Duodenal mucosa (tissue), 2 donors: ENCODE measurements around the gene GPN2.
A peak's percentile ranks its signal among the peaks of the same experiment; 100 is the strongest.

Source experiments
- H3K27ac ChIP-seq: one replicate; pipeline ENCODE4 v1.7.0; 2013; ENCODE audit warnings: low read depth, low read length
- H3K27me3 ChIP-seq, 2 donors: one replicate each; pipeline ENCODE4 v1.7.0; 2013; ENCODE audit warnings: low read length in 2 of 2, control low read depth in 1 of 2; ENCODE audit not compliant: insufficient read depth in 2 of 2, control insufficient read depth in 1 of 2
- H3K36me3 ChIP-seq, 2 donors: one replicate each; pipeline ENCODE4 v1.7.0; 2013; ENCODE audit warnings: low read length in 2 of 2, control low read depth in 1 of 2; ENCODE audit not compliant: insufficient read depth in 2 of 2, control insufficient read depth in 1 of 2
- H3K4me1 ChIP-seq, 2 donors: one replicate each; pipeline ENCODE4 v1.7.0; 2013; ENCODE audit warnings: low read length in 2 of 2, control low read depth in 1 of 2; ENCODE audit not compliant: insufficient read depth in 2 of 2, control insufficient read depth in 1 of 2
- H3K4me3 ChIP-seq, 2 donors: one replicate each; pipeline ENCODE4 v1.7.0; 2013; ENCODE audit warnings: low read length in 2 of 2, low read depth in 1 of 2
- H3K9ac ChIP-seq, 2 donors: one replicate each; pipeline ENCODE4 v1.7.0; 2013; ENCODE audit warnings: low read length in 2 of 2, low read depth in 1 of 2
- H3K9me3 ChIP-seq, 2 donors: one replicate each; pipeline ENCODE4 v1.7.0; 2013; ENCODE audit warnings: low read length in 2 of 2, control low read depth in 1 of 2; ENCODE audit not compliant: control insufficient read depth in 1 of 2

The GPN2 gene

DNA sequence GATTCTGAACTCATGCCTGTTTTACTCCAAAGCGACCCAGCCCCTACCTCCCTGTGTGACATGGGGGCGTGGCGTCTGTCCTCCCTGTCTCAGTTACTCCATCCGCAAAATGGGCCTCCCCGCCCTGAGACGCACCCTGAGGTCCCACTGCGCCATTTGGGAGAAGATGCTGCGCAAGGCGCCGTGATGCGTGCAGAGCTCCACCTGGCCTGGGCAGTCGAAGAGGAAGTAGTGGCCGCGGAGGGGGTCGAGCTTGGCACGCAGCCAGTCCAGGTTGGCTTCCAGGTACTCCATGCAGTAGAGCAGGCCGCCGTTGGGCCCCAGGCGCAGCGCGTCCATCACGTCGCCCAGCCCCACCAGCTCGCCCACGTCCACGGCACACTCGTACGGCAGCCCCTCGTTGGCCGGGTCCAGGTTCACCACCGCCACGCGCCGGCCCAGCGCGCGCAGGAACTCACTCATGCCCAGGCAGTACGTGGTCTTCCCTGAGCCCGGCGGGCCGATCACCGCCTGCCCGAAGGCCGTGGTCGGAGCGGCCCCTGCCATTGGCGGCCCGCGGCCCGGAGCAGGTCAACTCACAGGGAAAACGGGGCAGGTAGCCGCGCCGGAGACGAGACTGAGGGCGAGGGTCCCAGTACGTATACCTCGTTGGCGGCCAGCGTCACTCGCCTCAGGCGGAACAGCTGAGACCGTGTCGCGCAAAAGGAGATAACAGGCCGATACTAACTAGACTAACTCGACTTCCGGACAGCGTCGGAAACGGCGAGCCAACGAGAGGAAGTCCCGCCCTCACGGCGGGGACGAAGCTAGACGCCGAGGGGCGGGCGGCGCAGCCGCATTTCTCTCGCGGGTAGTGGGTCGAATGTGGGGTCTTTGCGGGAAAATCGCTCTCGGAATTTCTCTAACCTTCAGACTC lies at the start of gene GPN2:
TSS of gene GPN2 (minus strand) at position 733 of the 916 bp plus-strand sequence. CDS start at position 546, 187 bp downstream.
- peak within 1 kb of the TSS; percentile 96 for H3K27ac ChIP-seq
- peaks cover 47 to 49% of the 10 kb centered on the region in 2 donors for H3K36me3 ChIP-seq
- peak within 1 kb of the TSS; percentile 84 to 97 for H3K4me3 ChIP-seq
- H3K9ac ChIP-seq = peak within 1 kb of the TSS; percentile 91 to 98
- H3K27me3 ChIP-seq = no peaks in the 10 kb centered on the region
- H3K4me1 ChIP-seq = peaks cover 17 to 24% of the 10 kb centered on the region in 2 donors
- H3K9me3 ChIP-seq = no peaks in the 10 kb centered on the region

DNA sequence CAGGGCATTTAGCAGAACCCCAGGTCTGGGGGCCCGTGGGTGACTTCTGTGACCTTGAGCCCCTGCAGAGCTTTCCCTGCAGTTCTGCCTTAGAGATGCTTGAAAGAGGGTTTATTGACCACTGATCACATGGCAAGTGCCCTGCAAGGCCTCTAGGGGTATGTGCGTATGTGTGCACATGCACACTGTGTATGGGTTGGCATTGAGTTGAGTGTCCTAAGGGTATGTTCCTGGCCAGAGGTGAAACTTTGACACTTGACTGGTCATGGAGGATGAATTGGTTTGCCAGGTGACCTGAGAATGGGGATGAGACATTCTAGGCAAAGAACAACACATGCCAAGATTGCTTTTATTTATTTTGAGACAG lies 48.6 kb upstream of the GPN2 start:
- H3K4me1 ChIP-seq = peaks cover 0 to 3% of the 10 kb centered on the region in 2 donors
- H3K36me3 ChIP-seq = peaks cover 17 to 53% of the 10 kb centered on the region in 2 donors
- no peaks in the 10 kb centered on the region for H3K9me3 ChIP-seq
- H3K27ac ChIP-seq = no peak overlapping the region
- no peak overlapping the region for H3K9ac ChIP-seq
- H3K4me3 ChIP-seq = no peak overlapping the region
- no peaks in the 10 kb centered on the region for H3K27me3 ChIP-seq

DNA sequence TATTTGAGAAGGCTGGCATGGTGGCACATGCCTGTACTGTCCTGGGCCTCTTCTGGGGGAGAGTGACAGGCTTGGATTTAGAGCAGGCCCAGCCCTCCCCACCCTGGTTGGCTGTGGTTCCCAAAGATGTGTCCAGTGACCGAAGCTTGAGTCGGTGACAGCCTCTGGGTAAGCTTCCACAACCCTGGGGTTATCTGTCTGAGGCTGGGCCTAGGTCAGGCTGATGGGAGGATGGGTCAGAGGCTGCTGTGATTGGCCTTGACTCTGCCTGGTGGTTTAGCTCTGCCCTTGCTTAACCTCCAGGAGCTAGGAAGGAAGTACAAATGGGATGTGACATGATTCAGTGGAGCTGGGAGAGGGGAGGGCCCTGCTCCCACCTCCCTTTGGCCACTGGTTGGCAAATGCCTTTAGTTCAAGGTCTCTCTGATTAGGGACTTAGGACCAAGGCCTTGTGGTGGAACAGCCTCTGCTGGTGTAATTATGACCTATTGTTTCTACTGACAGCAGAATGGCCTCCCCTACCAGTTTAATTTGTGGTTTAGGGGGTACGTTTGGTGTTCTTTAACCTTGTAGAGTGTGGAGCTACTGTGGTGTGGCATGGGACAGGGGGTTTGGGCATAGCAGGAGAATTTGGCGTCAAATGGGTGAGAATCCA lies 48.0 kb upstream of the GPN2 start:
- peaks cover 0 to 3% of the 10 kb centered on the region in 2 donors for H3K4me1 ChIP-seq
- peaks cover 12 to 50% of the 10 kb centered on the region in 2 donors for H3K36me3 ChIP-seq

GRCh38 chr1:26936823-26937222 lies 46.7 kb upstream of the GPN2 start:
- H3K27me3 ChIP-seq = no peaks in the 10 kb centered on the region
- peaks cover 4 to 45% of the 10 kb centered on the region in 2 donors for H3K36me3 ChIP-seq
- peaks cover 0 to 3% of the 10 kb centered on the region in 2 donors for H3K4me1 ChIP-seq
- H3K4me3 ChIP-seq = no peak overlapping the region
- H3K27ac ChIP-seq = no peak overlapping the region
- H3K9me3 ChIP-seq = no peaks in the 10 kb centered on the region
- H3K9ac ChIP-seq = no peak overlapping the region

More for the DNA sequence above, 48.0 kb upstream of the GPN2 start:
- H3K9ac ChIP-seq = no peak overlapping the region
- no peaks in the 10 kb centered on the region for H3K27me3 ChIP-seq
- no peak overlapping the region for H3K27ac ChIP-seq
- no peak overlapping the region for H3K4me3 ChIP-seq
- H3K9me3 ChIP-seq = no peaks in the 10 kb centered on the region

DNA sequence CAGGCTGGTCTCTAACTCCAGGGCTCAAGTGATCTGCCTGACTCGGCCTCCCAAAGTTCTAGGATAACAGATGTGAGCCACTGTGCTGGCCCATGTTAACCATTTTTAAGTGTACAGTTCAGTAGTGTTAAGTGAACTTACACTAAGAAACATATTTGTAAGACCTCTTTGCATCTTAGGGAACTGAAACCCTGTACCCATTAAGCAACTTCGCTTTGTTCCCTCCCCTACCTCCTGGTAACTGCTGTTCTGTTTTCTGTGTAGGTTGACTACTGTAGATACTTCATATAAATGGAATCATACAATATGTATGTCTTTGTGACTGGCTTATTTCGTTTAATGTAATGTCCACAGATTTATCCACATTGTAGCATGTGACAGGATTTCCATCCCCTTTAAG lies 42.4 kb upstream of the GPN2 start:
- Histone ChIP-seq H3K4me1 (no peaks in the 10 kb centered on the region), H3K27ac (no peak overlapping the region), H3K27me3 (no peaks in the 10 kb centered on the region), H3K9ac (no peak overlapping the region), H3K36me3 (peaks cover 0 to 38% of the 10 kb centered on the region in 2 donors), H3K9me3 (no peaks in the 10 kb centered on the region), H3K4me3 (no peak overlapping the region)

- peaks cover 0 to 22% of the 10 kb centered on the region in 2 donors for H3K36me3 ChIP-seq
- no peak overlapping the region for H3K27ac ChIP-seq
- H3K9me3 ChIP-seq = no peaks in the 10 kb centered on the region
- no peak overlapping the region for H3K4me3 ChIP-seq
- peaks cover 13 to 19% of the 10 kb centered on the region in 2 donors for H3K4me1 ChIP-seq
- H3K27me3 ChIP-seq = no peaks in the 10 kb centered on the region
- H3K9ac ChIP-seq = no peak overlapping the region
Measured at GRCh38 chr1:26923711-26924110, 33.6 kb upstream of the GPN2 start.

DNA sequence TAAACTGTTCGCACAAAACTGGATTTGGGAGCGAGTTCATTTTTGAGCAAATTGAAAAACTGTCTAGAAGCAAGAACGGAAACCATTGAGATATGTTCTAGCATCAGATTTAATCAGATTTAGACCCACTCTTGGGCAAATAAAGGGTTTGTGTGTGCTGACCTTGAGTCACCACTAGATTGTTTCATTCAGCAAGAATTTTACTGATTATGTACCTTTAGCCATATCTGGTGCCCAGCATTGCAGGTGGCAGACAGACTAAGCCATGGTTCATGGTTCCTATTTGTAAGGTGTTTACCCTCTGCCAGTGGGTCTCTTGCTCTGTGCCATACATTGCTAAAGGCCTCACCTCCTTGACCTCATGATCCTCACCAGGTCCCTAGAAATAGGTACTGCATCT lies 32.8 kb upstream of the GPN2 start:
- H3K27me3 ChIP-seq = no peaks in the 10 kb centered on the region
- peaks cover 13 to 19% of the 10 kb centered on the region in 2 donors for H3K4me1 ChIP-seq
- peaks cover 0 to 17% of the 10 kb centered on the region in 2 donors for H3K36me3 ChIP-seq
- H3K4me3 ChIP-seq = peak overlapping the region; percentile 75 to 98
- no peaks in the 10 kb centered on the region for H3K9me3 ChIP-seq
- no peak overlapping the region for H3K27ac ChIP-seq
- H3K9ac ChIP-seq = peak overlapping the region in 1 of 2 donors; percentile 90

DNA sequence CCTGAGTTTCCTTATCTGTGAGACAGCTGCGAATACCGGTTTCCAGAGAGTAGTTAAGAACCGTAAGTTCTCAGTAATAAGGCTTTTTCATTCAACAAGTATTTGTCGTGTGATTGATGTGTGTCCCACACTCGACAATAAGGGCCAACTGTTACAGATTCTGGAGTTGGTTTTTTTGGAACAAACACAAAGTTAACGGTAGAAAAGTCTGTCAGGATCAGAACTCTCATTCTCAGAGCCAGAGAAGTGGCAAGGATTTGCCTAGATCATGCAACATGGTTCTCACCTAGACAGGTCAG lies 32.3 kb upstream of the GPN2 start:
- Histone ChIP-seq H3K4me3 (peak overlapping the region; percentile 75 to 98), H3K27ac (no peak overlapping the region), H3K4me1 (peaks cover 13 to 19% of the 10 kb centered on the region in 2 donors), H3K36me3 (peaks cover 0 to 17% of the 10 kb centered on the region in 2 donors), H3K9ac (peak overlapping the region; percentile 90 to 97), H3K27me3 (no peaks in the 10 kb centered on the region), H3K9me3 (no peaks in the 10 kb centered on the region)

DNA sequence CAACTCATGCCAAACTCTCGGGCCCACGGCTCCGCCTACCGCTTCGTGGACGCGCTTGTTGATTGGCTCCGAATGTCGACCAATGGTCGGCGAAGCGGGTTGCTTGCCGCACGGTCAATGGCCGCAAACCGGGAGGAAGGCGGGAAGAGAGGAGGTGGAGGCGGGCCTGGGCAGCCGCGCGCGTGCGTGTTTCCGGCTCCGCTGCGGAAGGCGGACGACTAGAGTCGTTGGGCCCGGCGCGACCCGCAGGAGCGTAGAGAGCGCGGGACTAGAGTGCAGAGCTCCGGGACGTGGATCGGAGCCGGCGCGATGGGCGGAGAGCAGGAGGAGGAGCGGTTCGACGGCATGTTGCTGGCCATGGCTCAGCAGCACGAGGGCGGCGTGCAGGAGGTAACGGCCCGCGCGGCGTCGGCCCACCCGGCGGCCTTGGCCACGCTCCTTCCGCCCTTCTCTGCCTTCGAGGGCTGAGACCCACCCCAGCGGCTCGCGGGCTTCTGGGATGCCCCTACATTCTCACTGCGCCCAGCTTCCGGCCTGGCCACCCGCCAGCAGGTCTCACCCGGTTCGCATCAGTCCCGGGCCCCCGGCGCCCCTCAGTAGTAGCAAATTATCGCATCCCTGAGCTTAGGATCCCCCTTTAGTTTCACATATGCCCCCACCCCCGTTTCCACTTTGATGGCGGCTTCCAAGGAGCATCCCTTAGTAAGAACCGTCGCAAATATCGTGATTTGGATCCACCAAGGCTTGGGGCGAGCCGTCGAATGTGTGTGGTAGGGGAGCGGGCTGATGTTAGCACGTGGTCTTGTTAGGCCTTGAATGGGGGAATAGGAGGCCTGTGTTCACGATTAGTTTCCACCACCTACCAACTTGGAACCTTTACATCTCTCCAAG lies 31.7 kb upstream of the GPN2 start, which contains the start of gene NUDC:
TSS of gene NUDC (plus strand) at position 204 of the 891 bp plus-strand sequence. CDS start at position 310, 106 bp downstream.
- peak within 1 kb of the TSS; percentile 75 to 98 for H3K4me3 ChIP-seq

More for the DNA sequence above, 31.7 kb upstream of the GPN2 start, which contains the start of gene NUDC:
- Histone ChIP-seq H3K9me3 (no peaks in the 10 kb centered on the region), H3K36me3 (peaks cover 0 to 17% of the 10 kb centered on the region in 2 donors), H3K4me1 (peaks cover 13 to 19% of the 10 kb centered on the region in 2 donors), H3K27me3 (no peaks in the 10 kb centered on the region), H3K9ac (peak within 1 kb of the TSS; percentile 90 to 97), H3K27ac (peak within 1 kb of the TSS; percentile 87)
